ENCODE measurements around the gene SLC30A4.

- TF ChIP-seq POLR2A (IDR thresholded peaks at IDR 0.05) (no peak), CTCF (IDR thresholded peaks at IDR 0.05) (no peak)
These were observed 21.9 kb upstream of the SLC30A4 start for GRCh38 chr15:45544266-45545023.
